AG08396 (cell line): Measurements from ENCODE around the gene GRM8.
"Not testable (repeated sequence)": the region's sequence is repeated elsewhere in the genome, so short reads cannot be mapped to it uniquely, and the experiment has no call there.

Source experiments
- DNase-seq: peaks from one replicate; pipeline ENCODE4 v3.0.0; 2012; ENCODE audit warnings: low spot score, mixed read lengths

The GRM8 gene

GRCh38 chr7:126908564-126908963 is 344.2 kb downstream of the GRM8 start:
- DNase-seq: not testable (repeated sequence)

- not testable (repeated sequence) for DNase-seq
These were observed 345.1 kb downstream of the GRM8 start for GRCh38 chr7:126907657-126908056.

GRCh38 chr7:126905255-126905654 is 347.5 kb downstream of the GRM8 start:
- DNase-seq: not testable (repeated sequence)

- DNase-seq: not testable (repeated sequence)
These were observed 351.5 kb downstream of the GRM8 start for GRCh38 chr7:126901041-126901765.

GRCh38 chr7:126887980-126888379 is 364.8 kb downstream of the GRM8 start:
- not testable (repeated sequence) for DNase-seq

- not testable (repeated sequence) for DNase-seq
These were observed 365.2 kb downstream of the GRM8 start for GRCh38 chr7:126887560-126887959.

GRCh38 chr7:126882730-126883129 is 370.0 kb downstream of the GRM8 start:
- DNase-seq: not testable (repeated sequence)

- DNase-seq: not testable (repeated sequence)
These were observed 370.8 kb downstream of the GRM8 start for GRCh38 chr7:126881908-126882307.

GRCh38 chr7:126881315-126881714 is 371.4 kb downstream of the GRM8 start:
- DNase-seq: no peak

GRCh38 chr7:126876536-126876935 is 376.2 kb downstream of the GRM8 start:
- DNase-seq: not testable (repeated sequence)

- no peak for DNase-seq
These were observed 395.9 kb downstream of the GRM8 start for GRCh38 chr7:126856691-126857291.

- DNase-seq: no peak
These were observed 407.4 kb downstream of the GRM8 start for GRCh38 chr7:126845331-126845730.

GRCh38 chr7:126843883-126844282 is 408.9 kb downstream of the GRM8 start:
- no peak for DNase-seq

- no peak for DNase-seq
These were observed 409.4 kb downstream of the GRM8 start for GRCh38 chr7:126843336-126843735.

GRCh38 chr7:126842451-126842850 is 410.3 kb downstream of the GRM8 start:
- DNase-seq: no peak

- no peak for DNase-seq
These were observed 411.9 kb downstream of the GRM8 start for GRCh38 chr7:126840869-126841268.

- no peak for DNase-seq
These were observed 413.1 kb downstream of the GRM8 start for GRCh38 chr7:126839624-126840023.

GRCh38 chr7:126838194-126838593 is 414.5 kb downstream of the GRM8 start:
- DNase-seq: no peak

GRCh38 chr7:126831241-126831640 is 421.5 kb downstream of the GRM8 start:
- DNase-seq: not testable (repeated sequence)

- DNase-seq: no peak
These were observed 431.8 kb downstream of the GRM8 start for GRCh38 chr7:126820925-126821324.

- DNase-seq: no peak
These were observed 433.6 kb downstream of the GRM8 start for GRCh38 chr7:126819197-126819484.

- DNase-seq: no peak
These were observed 434.1 kb downstream of the GRM8 start for GRCh38 chr7:126818393-126819196.

GRCh38 chr7:126809188-126809587 is 443.6 kb downstream of the GRM8 start:
- DNase-seq: no peak
